ENCODE data around the gene IPO7.
"Not testable (repeated sequence)": the region's sequence is repeated elsewhere in the genome, so short reads cannot be mapped to it uniquely, and the experiment has no call there.

The IPO7 gene

GRCh38 chr11:9384535-9385326, at the start of gene IPO7:
IPO7 (plus strand) TSS chr11:9384652; CDS start chr11:9384764, 112 bp downstream.
- peak; percentile 89 for DNase-seq

DNA sequence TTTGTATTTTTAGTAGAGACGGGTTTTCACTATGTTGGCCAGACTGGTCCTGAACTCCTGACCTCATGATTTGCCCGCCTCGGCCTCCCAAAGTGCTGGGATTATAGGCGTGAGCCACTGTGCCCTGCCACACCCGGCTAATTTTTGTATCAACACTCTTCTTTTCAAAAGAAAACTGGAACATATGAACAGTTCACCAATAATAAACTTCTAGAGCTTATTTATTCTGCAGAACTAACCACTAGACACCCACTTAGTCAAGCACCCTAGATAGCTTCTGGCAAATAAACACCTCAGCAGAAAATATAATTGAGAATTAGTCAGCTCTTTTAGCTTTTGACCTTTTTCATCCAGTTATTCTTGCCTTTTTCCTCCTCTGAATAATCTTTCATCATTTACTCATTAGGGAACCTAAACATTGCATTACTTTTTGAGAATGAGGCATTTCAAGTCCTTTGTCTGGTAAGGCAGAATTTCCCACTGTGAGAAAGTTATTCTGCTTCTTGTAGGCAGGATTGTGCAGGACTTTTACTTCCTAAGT, 42.7 kb upstream of the IPO7 start:
- DNase-seq, result no peak

DNA sequence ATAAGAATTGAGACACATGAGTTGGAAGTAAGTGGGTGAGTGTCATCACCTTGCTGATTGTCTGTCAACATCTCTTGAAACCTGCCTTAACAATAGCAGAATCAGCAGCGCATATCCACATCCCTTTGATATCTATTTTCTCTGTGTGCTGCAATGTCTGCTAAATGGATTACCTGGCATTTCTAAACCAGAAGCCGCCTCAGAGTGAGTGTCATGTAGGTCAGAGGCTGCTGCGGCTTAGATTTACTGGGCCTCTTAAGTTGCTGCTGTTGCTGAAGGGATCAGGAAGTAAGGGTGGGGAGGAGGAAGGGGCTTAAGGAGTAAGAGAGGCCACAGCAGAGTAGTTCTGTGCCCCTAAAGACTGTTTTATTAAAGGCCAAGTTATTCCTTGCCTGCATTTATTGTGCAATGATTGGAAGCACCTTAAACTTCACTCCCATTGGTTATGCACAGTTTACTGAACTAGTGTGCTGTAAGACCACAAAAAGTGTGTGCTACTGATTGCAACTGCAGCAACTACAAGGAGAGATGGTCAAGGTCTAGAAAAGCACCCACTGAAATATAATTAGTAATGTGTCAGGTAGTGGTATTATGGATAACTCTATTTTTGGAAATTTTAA, 40.3 kb upstream of the IPO7 start:
- DNase-seq, result no peak

DNA sequence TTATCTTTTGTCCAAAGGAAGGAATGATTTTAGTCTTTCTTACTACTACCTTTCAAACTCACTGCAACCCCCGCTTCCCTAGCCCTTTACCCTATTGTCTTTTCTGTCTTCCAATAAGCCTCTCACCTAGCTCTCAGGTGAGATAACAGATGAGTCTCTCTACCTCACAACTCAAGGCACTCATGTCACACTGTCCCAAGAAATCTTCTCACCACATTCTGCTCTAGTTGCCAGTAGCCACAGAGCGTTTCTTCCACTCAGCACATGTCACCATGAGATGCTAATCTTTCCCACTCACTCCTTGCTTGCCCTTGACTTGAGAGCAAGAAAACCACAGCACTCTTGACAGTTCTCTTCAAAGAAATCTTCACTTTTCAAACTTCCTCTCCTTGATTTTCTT, 37.4 kb upstream of the IPO7 start:
- no peak for DNase-seq

GRCh38 chr11:9347779-9348178, 36.7 kb upstream of the IPO7 start:
- not testable (repeated sequence) for DNase-seq

DNA sequence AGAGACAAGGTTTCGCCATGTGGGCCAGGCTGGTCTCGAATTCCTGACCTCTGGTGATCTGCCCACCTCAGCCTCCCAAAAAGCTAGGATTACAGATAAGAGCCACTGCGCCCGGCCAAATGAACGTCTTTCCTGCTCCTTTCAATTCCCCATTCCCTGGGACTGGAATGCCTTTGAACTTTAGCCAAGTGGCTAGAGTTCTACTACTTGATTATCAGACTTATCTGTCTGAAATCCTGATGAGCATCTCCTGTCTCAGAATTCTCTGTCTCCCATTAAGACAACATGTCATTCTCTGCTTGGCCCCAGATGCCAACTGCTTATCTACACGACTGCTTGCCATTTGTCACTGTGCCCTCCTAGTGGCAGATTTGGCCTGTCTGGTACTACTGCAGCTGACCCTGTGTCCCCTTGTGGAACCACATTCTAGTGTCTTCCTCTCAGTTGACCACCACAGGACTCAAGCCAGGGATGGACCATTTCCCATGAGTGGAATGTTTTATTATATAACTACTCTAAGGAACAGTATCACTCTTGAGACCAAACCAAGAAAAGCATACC, 33.1 kb upstream of the IPO7 start:
- no peak for DNase-seq

DNA sequence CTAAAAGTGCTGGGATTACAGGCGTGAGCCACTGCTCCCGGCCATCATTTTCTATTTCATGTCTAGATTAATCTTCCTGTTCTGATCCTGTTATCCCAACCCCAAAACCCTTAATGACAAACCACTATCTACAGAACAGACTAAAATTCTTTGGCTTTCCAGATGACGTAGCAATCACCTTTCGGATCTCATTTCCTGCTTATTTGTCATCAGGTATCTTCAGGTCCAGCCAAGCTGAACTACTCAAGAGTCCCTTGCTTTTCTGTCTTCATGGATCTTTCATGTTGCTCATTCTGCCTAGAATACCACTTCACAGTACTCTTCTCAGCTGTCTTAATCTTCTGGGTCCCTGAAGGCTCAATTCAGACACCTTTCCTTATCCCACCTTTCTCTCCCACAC, 27.4 kb upstream of the IPO7 start:
- no peak for DNase-seq

- DNase-seq, result not testable (repeated sequence)
Observed at GRCh38 chr11:9360862-9361622, 23.4 kb upstream of the IPO7 start.

DNA sequence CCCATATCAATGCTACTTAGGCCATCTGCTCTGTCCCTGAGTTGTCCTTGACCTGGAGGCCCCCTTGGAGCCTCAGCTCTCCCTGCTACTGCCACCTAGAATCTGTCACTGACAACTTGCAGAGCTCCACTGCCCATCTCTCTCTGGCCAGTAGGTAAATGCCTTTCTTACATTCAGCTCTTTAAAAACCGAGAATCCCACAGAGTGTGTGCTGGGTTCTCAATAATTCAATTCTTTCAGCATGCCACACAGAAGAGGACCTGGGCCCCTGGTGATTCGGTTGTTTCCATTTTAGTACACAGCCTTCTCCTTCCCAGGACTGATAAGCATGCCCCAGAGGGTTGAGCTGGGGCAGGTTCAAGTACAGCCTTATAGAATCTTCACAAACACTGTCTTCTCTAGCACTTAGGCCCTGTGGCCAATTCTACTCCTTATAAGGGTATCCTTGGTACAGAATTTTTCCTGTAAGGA, 22.0 kb upstream of the IPO7 start:
- no peak for DNase-seq

GRCh38 chr11:9363954-9364912, 20.2 kb upstream of the IPO7 start:
- peak; percentile 85 for DNase-seq

DNA sequence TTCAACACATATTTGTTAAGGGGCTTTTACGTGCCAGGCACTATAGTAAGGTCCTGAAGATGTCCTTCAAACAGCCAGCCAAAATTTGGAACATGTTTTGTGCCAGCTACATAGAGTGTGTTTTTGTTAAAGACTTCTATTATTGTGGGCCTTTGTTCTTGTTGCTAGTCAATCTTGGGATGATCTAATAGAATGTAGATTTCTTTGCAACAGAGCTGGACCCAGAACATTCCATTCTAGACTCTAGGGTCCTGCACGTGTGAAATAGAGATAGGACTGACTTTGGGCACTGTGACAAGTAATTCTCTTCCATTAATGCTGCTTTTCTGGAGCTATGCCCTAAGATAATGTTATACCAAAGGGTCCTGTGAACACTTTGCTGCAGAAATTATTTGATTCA, 16.9 kb upstream of the IPO7 start:
- no peak for DNase-seq

- no peak for DNase-seq
Observed at GRCh38 chr11:9377036-9377435, 7.4 kb upstream of the IPO7 start.

DNA sequence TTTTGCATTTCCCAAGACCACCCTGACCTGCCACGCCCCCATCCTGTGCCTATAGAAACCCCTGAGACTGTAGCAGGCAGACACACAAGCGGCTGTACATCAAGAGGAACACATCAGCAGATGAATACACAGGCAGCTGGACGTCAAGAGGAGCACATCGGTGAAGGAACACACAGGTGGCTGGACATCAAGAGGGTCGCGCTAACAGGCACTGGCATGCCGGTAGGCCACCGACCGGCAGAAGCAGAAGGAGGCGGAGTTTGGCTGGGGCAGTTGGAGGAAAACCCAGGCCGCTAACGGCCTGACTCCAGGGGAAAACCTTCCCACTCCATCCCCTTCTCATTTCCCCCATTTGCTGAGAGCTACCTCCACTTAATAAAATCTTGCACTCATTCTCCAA, 5.4 kb upstream of the IPO7 start:
- no peak for DNase-seq

DNA sequence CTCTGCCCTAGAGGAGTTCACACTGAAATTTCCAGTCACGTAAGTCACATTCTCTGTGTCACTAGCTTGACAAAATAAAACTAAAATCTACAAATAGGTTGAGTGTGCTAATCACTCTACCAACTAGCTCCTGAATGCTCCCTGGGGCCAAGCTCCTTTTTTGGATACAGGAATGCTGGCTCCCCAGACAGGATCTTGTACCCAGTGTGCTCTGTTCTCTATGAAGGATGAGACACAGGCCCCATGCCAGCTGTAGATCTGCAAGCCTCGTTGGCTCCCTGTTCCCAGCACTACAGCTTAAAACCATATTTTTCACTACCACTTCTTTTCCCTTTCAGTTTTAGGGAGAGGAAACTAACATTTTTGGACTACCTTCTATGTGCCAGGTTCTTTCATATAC, 3.7 kb upstream of the IPO7 start:
- no peak for DNase-seq

DNA sequence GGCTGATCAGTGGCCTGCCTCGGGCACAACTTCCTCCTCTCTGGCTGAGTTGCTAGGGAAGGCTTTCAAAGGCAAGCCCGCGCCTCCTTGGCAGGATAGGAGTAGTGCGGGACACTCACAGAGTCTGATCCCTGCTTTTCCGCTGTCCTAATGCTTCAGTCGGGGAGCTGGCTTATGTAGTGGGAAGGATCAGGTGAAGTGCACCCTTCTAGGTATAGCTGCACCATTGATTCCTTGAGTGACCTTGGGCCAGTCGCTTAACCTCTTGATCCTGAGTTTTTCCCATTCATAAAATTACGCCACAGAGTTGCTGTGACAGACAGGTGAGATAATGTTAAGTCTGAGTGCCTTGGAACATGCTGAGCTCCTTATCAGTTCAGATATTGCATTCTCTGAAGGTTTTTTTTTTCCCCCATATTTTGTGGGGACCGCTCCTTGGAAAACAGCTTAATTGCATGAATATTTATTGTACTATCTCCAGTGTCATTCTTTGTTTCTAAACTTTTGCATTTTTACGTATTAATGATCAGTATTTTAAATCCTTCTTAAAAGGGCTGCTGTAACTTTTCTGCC, 961 bp downstream of the IPO7 start:
- DNase-seq, result no peak

DNA sequence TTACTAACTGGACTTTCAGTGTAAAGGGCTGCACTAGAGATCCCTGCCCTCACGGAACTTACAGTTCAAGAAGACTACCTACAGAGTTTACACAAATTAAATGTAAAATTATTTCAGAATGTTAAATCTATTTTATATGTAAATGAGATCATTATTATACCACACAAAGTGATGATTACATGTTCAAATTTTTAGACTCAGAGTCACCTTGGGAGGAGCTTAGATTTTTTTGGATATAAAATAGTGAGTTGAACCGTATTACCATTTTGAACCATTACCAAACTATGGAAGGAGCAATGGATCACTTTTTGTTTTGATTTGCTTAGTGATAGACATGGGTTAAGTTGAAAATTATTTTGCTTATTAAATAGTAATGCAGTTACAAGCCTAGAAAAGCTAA, 1.6 kb downstream of the IPO7 start:
- no peak for DNase-seq

DNA sequence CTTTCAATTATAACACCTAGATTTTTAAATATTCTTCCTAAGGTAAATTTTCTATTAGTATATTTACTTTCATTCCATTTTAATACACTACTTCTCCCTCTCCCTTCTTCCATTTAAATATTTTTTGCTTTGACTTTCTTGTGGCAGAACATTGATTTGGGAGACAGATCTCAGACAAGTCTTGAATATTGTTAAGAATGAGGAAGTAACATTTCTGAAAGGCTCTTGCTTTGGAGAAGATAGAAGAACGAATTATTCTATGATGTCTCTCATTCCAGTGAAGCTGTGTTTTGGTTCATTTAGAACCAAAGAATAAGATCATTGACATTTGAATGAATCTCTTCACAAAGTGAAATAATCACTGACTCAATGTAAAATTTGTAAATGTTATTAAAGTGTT, 2.4 kb downstream of the IPO7 start:
- DNase-seq, result no peak

- no peak for DNase-seq
Observed at GRCh38 chr11:9396310-9396709, 11.9 kb downstream of the IPO7 start.

DNA sequence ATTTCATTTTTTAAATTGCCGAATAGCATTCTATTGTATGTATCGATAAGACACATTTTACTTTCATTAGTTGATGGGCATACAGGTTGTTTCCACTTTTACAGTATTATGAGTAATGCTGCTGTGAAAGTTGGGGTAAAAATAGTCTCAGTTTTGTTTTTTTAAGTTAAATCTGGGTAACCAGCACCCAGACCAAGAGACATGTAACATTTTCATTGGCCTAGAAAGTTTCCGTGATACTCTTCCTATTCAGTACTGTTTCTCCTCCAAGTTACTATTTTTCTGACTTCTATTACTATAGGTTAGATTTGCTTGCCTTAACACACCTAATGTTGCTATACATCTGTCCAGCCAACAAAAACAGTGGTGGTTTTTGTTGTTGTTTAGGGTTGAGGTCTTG, 12.3 kb downstream of the IPO7 start:
- no peak for DNase-seq

DNA sequence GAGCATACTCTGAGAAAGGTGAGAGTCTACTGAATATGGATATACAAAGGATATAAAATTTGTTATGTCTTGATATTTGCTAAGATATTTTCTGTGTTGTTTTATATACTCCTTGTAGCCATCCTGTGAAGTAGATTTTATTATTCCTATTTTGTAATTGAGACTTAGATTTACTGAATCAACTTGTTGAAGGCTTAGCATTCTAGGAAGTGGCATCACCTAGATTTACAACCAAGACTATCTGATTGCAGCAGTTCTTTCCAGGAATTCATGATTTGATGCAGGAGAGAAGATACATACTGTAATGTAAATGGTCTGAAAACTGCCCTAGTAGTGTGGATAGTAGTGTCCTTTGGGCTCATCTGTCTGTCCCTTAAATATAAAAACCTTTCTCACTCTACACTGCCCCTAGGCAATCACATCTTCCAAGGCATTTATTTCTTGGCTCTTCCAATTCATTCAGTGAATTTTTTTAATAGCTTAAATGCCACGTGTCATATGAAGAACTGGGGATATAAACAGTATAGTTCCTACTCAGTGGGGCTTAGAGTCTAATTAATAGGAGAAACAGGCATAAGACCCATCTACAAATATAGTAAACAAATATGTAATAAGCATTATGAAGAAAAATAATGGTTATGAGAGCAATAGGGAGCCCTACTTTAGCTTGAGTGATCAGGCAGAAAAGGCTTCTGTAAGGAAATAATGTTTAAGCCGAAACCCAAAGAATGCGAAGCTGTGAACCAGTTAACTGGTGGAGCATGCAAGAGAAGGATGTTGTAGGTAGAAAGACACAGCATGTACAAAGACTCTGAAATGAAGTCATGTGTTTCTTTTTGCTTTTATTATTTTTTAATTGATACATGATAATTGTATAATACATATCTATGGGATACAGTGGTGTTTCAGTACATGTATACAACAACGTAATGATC, 13.6 kb downstream of the IPO7 start:
- DNase-seq, result no peak

All from NCI-H1105 treated with DMSO at 0.1 percent for 48 hours (cell line).